BLaER1 treated with 17β-estradiol and CSF1 and Interleukin-3, amounts not matched to agents 10 nM and 100 nM (cell line): ENCODE data around the gene OPCML.

ENCODE experiments used
- H3K27ac ChIP-seq, 11 experiments: shearing (Covaris generic); formaldehyde crosslinking; 2 replicates each; pipeline ENCODE4 v1.8.1; 2022
- H3K27me3 ChIP-seq, 11 experiments: shearing (Covaris generic); formaldehyde crosslinking; 2 replicates each; pipeline ENCODE4 v1.8.1; 2022
- H3K36me3 ChIP-seq, 11 experiments: shearing (Covaris generic); formaldehyde crosslinking; 2 replicates each; pipeline ENCODE4 v1.8.1; 2022
- H3K4me1 ChIP-seq, 10 experiments: shearing (Covaris generic); formaldehyde crosslinking; 2 replicates each; pipeline ENCODE4 v1.8.1; 2022
- H3K4me2 ChIP-seq, 11 experiments: shearing (Covaris generic); formaldehyde crosslinking; 2 replicates each; pipeline ENCODE4 v1.8.1; 2022
- H3K4me3 ChIP-seq, 10 experiments: shearing (Covaris generic); formaldehyde crosslinking; 2 replicates each; pipeline ENCODE4 v1.8.1; 2022
- H3K9ac ChIP-seq, 11 experiments: shearing (Covaris generic); formaldehyde crosslinking; 2 replicates each; pipeline ENCODE4 v1.8.1; 2022
- H3K9me3 ChIP-seq, 11 experiments: shearing (Covaris generic); formaldehyde crosslinking; replicated peaks in 1 of 11; 2 replicates each; pipeline ENCODE4 v1.8.1; 2022
- H4K20me1 ChIP-seq, 11 experiments: shearing (Covaris generic); formaldehyde crosslinking; 2 replicates each; pipeline ENCODE4 v1.8.1; 2022
- Cebpa-rat ChIP-seq, 11 experiments: shearing (Covaris generic); IDR thresholded peaks; 2 replicates each; pipeline ENCODE4 v1.8.1; 2022

OPCML gene

GRCh38 chr11:132452616-132453015, 1079.7 kb downstream of the OPCML start:
- Histone ChIP-seq H3K4me2 (no peak overlapping the region), H3K4me3 (no peak overlapping the region), H3K9me3 (peaks cover 0 to 2% (median 0%) of the 10 kb centered on the region in 11 experiments; a peak in 1 of 22 replicates), H3K9ac (no peak overlapping the region), H4K20me1 (no peaks in the 10 kb centered on the region), H3K27me3 (no peaks in the 10 kb centered on the region), H3K4me1 (no peaks in the 10 kb centered on the region), H3K27ac (no peak overlapping the region), H3K36me3 (no peaks in the 10 kb centered on the region)
- TF ChIP-seq Cebpa-rat (IDR thresholded peaks at IDR 0.05), result no peak

- no peaks in the 10 kb centered on the region for H3K4me1 ChIP-seq
- H3K27me3 ChIP-seq, result no peaks in the 10 kb centered on the region
- H3K9me3 ChIP-seq, result peaks cover 0 to 2% (median 0%) of the 10 kb centered on the region in 11 experiments; a peak in 1 of 22 replicates
- no peak overlapping the region for H3K4me2 ChIP-seq
- H3K27ac ChIP-seq, result no peak overlapping the region
- H4K20me1 ChIP-seq, result no peaks in the 10 kb centered on the region
- H3K9ac ChIP-seq, result no peak overlapping the region
- H3K36me3 ChIP-seq, result no peaks in the 10 kb centered on the region
- no peak for TF ChIP-seq Cebpa-rat (IDR thresholded peaks at IDR 0.05)
- H3K4me3 ChIP-seq, result no peak overlapping the region
These were observed 1080.2 kb downstream of the OPCML start for GRCh38 chr11:132451942-132452601.

- H3K4me2 ChIP-seq, result no peak overlapping the region
- peak in 3 of 11 experiments; percentile 25 to 68 (median 51); a peak in 4 of 22 replicates for TF ChIP-seq Cebpa-rat (IDR thresholded peaks at IDR 0.05)
- H3K27me3 ChIP-seq, result no peaks in the 10 kb centered on the region
- H3K4me1 ChIP-seq, result no peaks in the 10 kb centered on the region
- H3K36me3 ChIP-seq, result no peaks in the 10 kb centered on the region
- H3K27ac ChIP-seq, result no peak overlapping the region
- peaks cover 0 to 2% (median 0%) of the 10 kb centered on the region in 11 experiments; a peak in 1 of 22 replicates for H3K9me3 ChIP-seq
- H3K4me3 ChIP-seq, result no peak overlapping the region
- H4K20me1 ChIP-seq, result no peaks in the 10 kb centered on the region
- no peak overlapping the region for H3K9ac ChIP-seq
These were observed 1081.7 kb downstream of the OPCML start for GRCh38 chr11:132450631-132451030.

GRCh38 chr11:132448334-132448995, 1083.8 kb downstream of the OPCML start:
- H3K4me3 ChIP-seq, result no peak overlapping the region
- peaks cover 0 to 2% (median 0%) of the 10 kb centered on the region in 11 experiments; a peak in 1 of 22 replicates for H3K9me3 ChIP-seq
- no peak overlapping the region for H3K4me2 ChIP-seq
- H3K36me3 ChIP-seq, result no peaks in the 10 kb centered on the region
- TF ChIP-seq Cebpa-rat (IDR thresholded peaks at IDR 0.05), result no peak
- no peak overlapping the region for H3K9ac ChIP-seq
- no peak overlapping the region for H3K27ac ChIP-seq
- no peaks in the 10 kb centered on the region for H3K27me3 ChIP-seq
- no peaks in the 10 kb centered on the region for H3K4me1 ChIP-seq
- H4K20me1 ChIP-seq, result no peaks in the 10 kb centered on the region

DNA sequence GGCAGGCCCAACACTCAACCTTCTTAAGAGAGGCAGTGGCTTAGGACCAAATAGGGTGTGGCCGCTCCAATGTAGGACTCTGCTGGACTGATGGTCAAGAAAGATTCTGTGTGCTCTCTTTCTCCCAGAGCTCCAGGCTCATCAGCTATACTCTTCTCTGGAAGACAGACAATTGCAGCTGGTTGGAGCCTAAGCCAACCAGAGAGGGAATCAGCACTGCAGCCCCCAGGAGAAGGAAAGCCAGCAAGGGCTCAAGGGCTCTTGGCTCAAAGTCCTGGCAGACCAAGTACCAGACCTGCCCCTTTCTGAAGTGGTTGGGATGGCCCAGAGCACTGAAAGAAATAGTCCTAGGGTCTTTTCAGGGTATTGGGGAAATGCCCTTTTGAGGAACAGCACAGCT, 1084.5 kb downstream of the OPCML start:
- TF ChIP-seq Cebpa-rat (IDR thresholded peaks at IDR 0.05), result no peak
- Histone ChIP-seq H3K9ac (no peak overlapping the region), H3K36me3 (no peaks in the 10 kb centered on the region), H4K20me1 (no peaks in the 10 kb centered on the region), H3K4me3 (no peak overlapping the region), H3K4me1 (no peaks in the 10 kb centered on the region), H3K27me3 (no peaks in the 10 kb centered on the region), H3K9me3 (0 out of 22 replicates have a peak, but pooled peaks cover 0 to 3% (median 0%) of the 10 kb centered on the region in 11 experiments), H3K27ac (no peak overlapping the region), H3K4me2 (no peak overlapping the region)

DNA sequence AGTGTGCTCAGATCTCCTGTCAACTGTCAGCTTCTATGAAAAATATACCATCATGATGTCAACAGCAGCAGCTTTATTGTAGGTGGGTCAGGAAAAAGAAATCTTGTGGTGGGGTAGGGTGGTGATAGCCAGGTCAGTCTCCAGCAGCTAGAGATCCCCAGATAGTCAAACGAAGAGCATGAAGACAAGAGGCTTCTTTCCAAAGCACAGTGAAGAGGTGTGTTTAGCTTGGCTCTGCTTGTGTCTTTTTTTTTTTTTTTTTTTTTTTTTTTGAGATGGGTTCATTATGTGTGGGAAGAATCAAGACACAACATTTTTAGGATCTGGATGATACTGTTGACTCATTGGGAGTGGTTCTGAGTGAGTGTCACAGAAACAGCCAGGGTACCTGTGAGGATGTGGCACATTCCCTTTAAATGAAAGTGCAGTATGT, 1086.4 kb downstream of the OPCML start:
- H3K4me3 ChIP-seq, result no peak overlapping the region

GRCh38 chr11:132444911-132445310, 1087.4 kb downstream of the OPCML start:
- no peak for TF ChIP-seq Cebpa-rat (IDR thresholded peaks at IDR 0.05)
- Histone ChIP-seq H4K20me1 (no peaks in the 10 kb centered on the region), H3K9me3 (0 out of 22 replicates have a peak, but pooled peaks cover 0 to 3% (median 0%) of the 10 kb centered on the region in 11 experiments), H3K27ac (no peak overlapping the region), H3K36me3 (no peaks in the 10 kb centered on the region), H3K9ac (no peak overlapping the region), H3K4me2 (no peak overlapping the region), H3K4me1 (no peaks in the 10 kb centered on the region), H3K4me3 (no peak overlapping the region), H3K27me3 (no peaks in the 10 kb centered on the region)

More for the DNA sequence above, 1086.4 kb downstream of the OPCML start:
- Histone ChIP-seq H3K36me3 (no peaks in the 10 kb centered on the region), H4K20me1 (no peaks in the 10 kb centered on the region), H3K27me3 (no peaks in the 10 kb centered on the region), H3K9ac (no peak overlapping the region), H3K9me3 (0 out of 22 replicates have a peak, but pooled peaks cover 0 to 3% (median 0%) of the 10 kb centered on the region in 11 experiments), H3K4me1 (no peaks in the 10 kb centered on the region), H3K4me2 (no peak overlapping the region), H3K27ac (no peak overlapping the region)
- TF ChIP-seq Cebpa-rat (IDR thresholded peaks at IDR 0.05), result no peak

- H4K20me1 ChIP-seq, result no peaks in the 10 kb centered on the region
- H3K27ac ChIP-seq, result no peak overlapping the region
- no peaks in the 10 kb centered on the region for H3K27me3 ChIP-seq
- H3K4me3 ChIP-seq, result no peak overlapping the region
- 0 out of 22 replicates have a peak, but pooled peaks cover 0 to 3% (median 0%) of the 10 kb centered on the region in 11 experiments for H3K9me3 ChIP-seq
- H3K36me3 ChIP-seq, result no peaks in the 10 kb centered on the region
- H3K4me1 ChIP-seq, result no peaks in the 10 kb centered on the region
- H3K9ac ChIP-seq, result no peak overlapping the region
- TF ChIP-seq Cebpa-rat (IDR thresholded peaks at IDR 0.05), result no peak
- H3K4me2 ChIP-seq, result no peak overlapping the region
These were observed 1092.5 kb downstream of the OPCML start for GRCh38 chr11:132439711-132440255.

- Histone ChIP-seq H3K9me3 (0 out of 22 replicates have a peak, but pooled peaks cover 0 to 2% (median 0%) of the 10 kb centered on the region in 11 experiments), H3K27me3 (no peaks in the 10 kb centered on the region)
These were observed 1093.9 kb downstream of the OPCML start for GRCh38 chr11:132438418-132438817.

More at GRCh38 chr11:132438418-132438817, 1093.9 kb downstream of the OPCML start:
- Histone ChIP-seq H3K4me2 (no peak overlapping the region), H3K4me3 (no peak overlapping the region), H3K4me1 (no peaks in the 10 kb centered on the region), H4K20me1 (no peaks in the 10 kb centered on the region), H3K36me3 (no peaks in the 10 kb centered on the region), H3K9ac (no peak overlapping the region), H3K27ac (no peak overlapping the region)
- no peak for TF ChIP-seq Cebpa-rat (IDR thresholded peaks at IDR 0.05)
